Kidney (tissue), 14 donors: ENCODE measurements around the gene C5orf63. TPM values are rescaled to one million over a fixed set of nuclear protein-coding genes. Genes with fewer than 3 reads are reported as not detected.

ENCODE experiments used
- DNase-seq, 5 donors: peaks; one replicate each; pipeline ENCODE4 v3.0.0-alpha.2; 2013 to 2020
- FAIRE-seq: peaks from 2 replicates; lab custom pipeline; 2012; peaks lifted over from hg19 to GRCh38; lab: Jason Lieb, UNC
- H3K27ac ChIP-seq, 2 donors: one replicate each; pipeline ENCODE4 v1.7.0; 2013; ENCODE audit warnings: low read depth in 2 of 2, low read length in 2 of 2, inconsistent platforms in 1 of 2
- H3K27me3 ChIP-seq: one replicate; pipeline ENCODE4 v1.7.1; 2013; ENCODE audit warnings: low read length, inconsistent platforms; ENCODE audit not compliant: control insufficient read depth, insufficient read depth
- H3K36me3 ChIP-seq, 3 donors: one replicate each; pipeline versions ENCODE4 v1.7.0 to v1.7.1; 2013; ENCODE audit warnings: low read length in 3 of 3, control low read depth in 1 of 3, inconsistent platforms in 1 of 3; ENCODE audit not compliant: insufficient read depth in 3 of 3, control insufficient read depth in 2 of 3
- H3K4me1 ChIP-seq, 3 donors: one replicate each; pipeline versions ENCODE4 v1.7.0 to v1.7.1; 2013; ENCODE audit warnings: low read length in 3 of 3, inconsistent platforms in 1 of 3, low read depth in 1 of 3; ENCODE audit not compliant: control insufficient read depth in 2 of 3, insufficient read depth in 2 of 3
- H3K4me3 ChIP-seq, 3 donors: one replicate each; pipeline versions ENCODE4 v1.7.0 to v1.8.1; 2013; ENCODE audit warnings: low read length in 3 of 3, control low read depth in 1 of 3, inconsistent platforms in 1 of 3
- H3K9ac ChIP-seq, 3 donors: one replicate each; pipeline versions ENCODE4 v1.7.0 to v1.7.1; 2013; ENCODE audit warnings: low read length in 3 of 3, control low read depth in 1 of 3, inconsistent platforms in 1 of 3
- H3K9me3 ChIP-seq, 3 donors: one replicate each; pipeline versions ENCODE4 v1.7.0 to v1.7.1; 2013; ENCODE audit warnings: low read length in 3 of 3, control low read depth in 1 of 3, inconsistent platforms in 1 of 3; ENCODE audit not compliant: control insufficient read depth in 2 of 3, insufficient read depth in 1 of 3
- intact Hi-C: fragments of 100-400 bp; cut with DNase I; formaldehyde crosslinking; loops from one replicate; pipeline ENCODE4 v1.11.1; 2022
- polyA plus RNA-seq: library from polyadenylated mRNA; stranded (reverse); fragments of 350-450 nt; fragmentation: Illumina TruSeq; extraction: RNeasy Lipid Tissue Mini Kit (QIAGEN cat#74804); gene quantifications from one replicate; pipeline ENCODE4 v1.2.3, GENCODE V29; 2014; ENCODE audit warnings: low read depth, low replicate concordance; ENCODE audit not compliant: insufficient read depth
- total RNA-seq: library from RNA; stranded (reverse); fragmentation: NEBNext Ultra II Directional; extraction: Animal tissue kit (Norgen Biotek cat#: 25700); gene quantifications from one replicate; pipeline ENCODE4 v1.2.1, GENCODE V29; 2021
- TF ChIP-seq, protein P1 (sequence below): IDR thresholded peaks from 3 replicates; pipeline ENCODE4 v1.5.1; 2012; ENCODE audit warnings: mild to moderate bottlenecking, moderate library complexity, borderline replicate concordance; ENCODE audit not compliant: insufficient read depth; ENCODE audit errors: extremely low read depth
- donor health status: control.
- donor health status: control.
- donor health status: control.
- donor health status: control.
- donor health status: control.
- donor health status: DM: yes; HTN: yes; CAD: no.
- donor health status: Normal renal cell carcinoma (clear cell type).

Gene C5orf63
- total and polyA plus RNA-seq, 2 donors from 2014 or later = 5.8 to 8.5 TPM

DNA sequence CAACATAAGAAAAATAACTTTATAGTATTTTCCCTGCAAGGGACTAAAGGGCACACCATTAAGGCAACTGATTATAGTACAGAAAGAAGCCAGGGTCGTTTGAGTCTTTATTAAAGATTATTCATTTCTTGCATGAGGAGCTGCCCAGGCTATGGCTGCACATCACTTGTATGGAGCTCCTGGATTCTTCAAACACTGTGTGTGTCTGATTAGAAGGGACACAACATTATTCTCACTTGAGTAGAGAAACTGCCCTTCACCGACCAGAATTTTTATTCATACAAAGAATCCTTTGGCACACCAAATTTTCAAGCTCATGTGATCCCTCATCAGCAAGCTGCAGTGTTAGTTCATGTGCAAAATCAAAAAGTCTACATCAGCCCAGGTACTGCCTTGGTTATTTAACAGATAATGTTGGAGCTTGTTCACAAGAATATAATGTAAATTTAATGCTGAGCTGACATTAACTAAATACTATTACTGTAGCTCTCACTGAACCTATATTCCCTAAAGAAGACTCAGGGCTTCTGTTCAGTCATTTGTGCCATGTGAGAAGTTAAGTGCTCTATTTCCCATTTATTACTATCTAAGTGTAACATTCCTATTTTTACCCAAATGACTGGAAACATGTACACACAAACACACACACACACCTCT is 9.9 kb downstream of the C5orf63 start:
- Histone ChIP-seq H3K9ac (no peak overlapping the region), H3K4me3 (no peak overlapping the region), H3K36me3 (no peaks in the 10 kb centered on the region), H3K27me3 (no peaks in the 10 kb centered on the region), H3K9me3 (no peaks in the 10 kb centered on the region), H3K4me1 (no peaks in the 10 kb centered on the region), H3K27ac (no peak overlapping the region)
- intact Hi-C loops = no loop called here
- FAIRE-seq = no peak
- DNase-seq = no peak
- TF ChIP-seq, protein P1, sequence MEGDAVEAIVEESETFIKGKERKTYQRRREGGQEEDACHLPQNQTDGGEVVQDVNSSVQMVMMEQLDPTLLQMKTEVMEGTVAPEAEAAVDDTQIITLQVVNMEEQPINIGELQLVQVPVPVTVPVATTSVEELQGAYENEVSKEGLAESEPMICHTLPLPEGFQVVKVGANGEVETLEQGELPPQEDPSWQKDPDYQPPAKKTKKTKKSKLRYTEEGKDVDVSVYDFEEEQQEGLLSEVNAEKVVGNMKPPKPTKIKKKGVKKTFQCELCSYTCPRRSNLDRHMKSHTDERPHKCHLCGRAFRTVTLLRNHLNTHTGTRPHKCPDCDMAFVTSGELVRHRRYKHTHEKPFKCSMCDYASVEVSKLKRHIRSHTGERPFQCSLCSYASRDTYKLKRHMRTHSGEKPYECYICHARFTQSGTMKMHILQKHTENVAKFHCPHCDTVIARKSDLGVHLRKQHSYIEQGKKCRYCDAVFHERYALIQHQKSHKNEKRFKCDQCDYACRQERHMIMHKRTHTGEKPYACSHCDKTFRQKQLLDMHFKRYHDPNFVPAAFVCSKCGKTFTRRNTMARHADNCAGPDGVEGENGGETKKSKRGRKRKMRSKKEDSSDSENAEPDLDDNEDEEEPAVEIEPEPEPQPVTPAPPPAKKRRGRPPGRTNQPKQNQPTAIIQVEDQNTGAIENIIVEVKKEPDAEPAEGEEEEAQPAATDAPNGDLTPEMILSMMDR = no peak

GRCh38 chr5:127061956-127062355 is 11.3 kb downstream of the C5orf63 start:
- FAIRE-seq (no peak), DNase-seq (no peak)
- Histone ChIP-seq H3K9me3 (no peaks in the 10 kb centered on the region), H3K27me3 (no peaks in the 10 kb centered on the region), H3K27ac (no peak overlapping the region), H3K36me3 (no peaks in the 10 kb centered on the region), H3K4me3 (no peak overlapping the region), H3K9ac (no peak overlapping the region), H3K4me1 (no peaks in the 10 kb centered on the region)
- TF ChIP-seq, protein P1 = no peak
- intact Hi-C loops = no loop called here

DNA sequence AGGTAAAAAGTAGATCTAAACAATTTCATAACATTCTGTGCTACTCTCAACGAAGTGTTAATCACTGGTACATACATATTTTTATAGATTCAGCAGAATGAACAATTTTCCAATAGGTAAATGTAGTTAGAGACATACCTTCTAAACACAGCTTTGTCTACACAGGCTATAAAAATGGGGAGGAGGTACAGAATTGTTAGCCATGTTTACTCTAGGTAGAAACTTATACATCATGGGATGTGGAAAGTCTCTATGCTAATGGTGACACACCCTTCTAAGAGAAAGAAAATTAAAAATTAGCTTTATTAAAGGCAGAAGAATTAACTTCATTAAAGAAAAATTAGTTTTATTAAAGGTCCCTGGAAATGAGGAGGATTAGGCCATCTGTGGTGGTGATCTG is 11.8 kb downstream of the C5orf63 start:
- Histone ChIP-seq H3K4me3 (no peak overlapping the region), H3K4me1 (no peaks in the 10 kb centered on the region), H3K9me3 (no peaks in the 10 kb centered on the region), H3K27ac (no peak overlapping the region), H3K36me3 (no peaks in the 10 kb centered on the region), H3K9ac (no peak overlapping the region), H3K27me3 (no peaks in the 10 kb centered on the region)
- no peak for DNase-seq
- intact Hi-C loops = no loop called here
- TF ChIP-seq, protein P1 = no peak
- FAIRE-seq = no peak
